SK-N-SH (cell line): ENCODE data around the gene CTSA. TPM values are rescaled to one million over a fixed set of nuclear protein-coding genes. Genes with fewer than 3 reads are reported as not detected.

ENCODE experiments used
- CTCF ChIA-PET: fragments of 300-600, 350-600 bp; formaldehyde crosslinking; extraction: SDS; loops from one replicate; lab custom pipeline; 2021; lab: Yijun Ruan, JAX
- POLR2A ChIA-PET: fragments of 350-600 bp; sonication (Branson Sonifier 250); formaldehyde crosslinking; extraction: SDS; loops from one replicate; lab custom pipeline; 2020; ENCODE audit warnings: antibody characterized with exemption, inconsistent platforms; lab: Yijun Ruan, JAX
- DNase-seq: peaks from one replicate; pipeline ENCODE4 v3.0.0; 2012
- H2AFZ ChIP-seq: fragments of 200-600 bp; sonication (generic); 2 replicates; pipeline ENCODE4 v1.8.1; 2016; ENCODE audit warnings: antibody characterized with exemption, mild to moderate bottlenecking, low read depth
- H3F3A ChIP-seq: fragments of 200-600 bp; sonication (generic); replicated peaks from 2 replicates; pipeline ENCODE3; 2016; ENCODE audit warnings: antibody characterized with exemption, mild to moderate bottlenecking; ENCODE audit not compliant: insufficient read depth
- H3K27ac ChIP-seq, 2 experiments: fragments of 200-500 bp in 1 of 2; fragments of 200-600 bp in 1 of 2; sonication (Bioruptor generic) in 1 of 2; sonication (generic), shearing (Covaris generic) in 1 of 2; 2 replicates each; pipeline versions ENCODE4 v1.5.1 to v1.6.1; 2014 to 2016; ENCODE audit warnings: low read depth in 2 of 2, inconsistent platforms in 1 of 2, low read length in 1 of 2, mild to moderate bottlenecking in 1 of 2, mixed read lengths in 1 of 2
- H3K27me3 ChIP-seq: fragments of 200-600 bp; sonication (generic), shearing (Covaris generic); 2 replicates; pipeline ENCODE4 v1.6.1; 2016; ENCODE audit warnings: mixed run types; ENCODE audit not compliant: insufficient read depth
- H3K36me3 ChIP-seq, 2 experiments: fragments of 200-500 bp in 1 of 2; fragments of 200-600 bp in 1 of 2; sonication (Bioruptor generic) in 1 of 2; sonication (generic) in 1 of 2; replicated peaks in 1 of 2; 2 replicates each; pipeline versions ENCODE3 to v1.5.1; 2014 to 2016; ENCODE audit warnings: low read length in 1 of 2, mild to moderate bottlenecking in 1 of 2; ENCODE audit not compliant: insufficient read depth in 2 of 2, control insufficient read depth in 1 of 2
- H3K4me1 ChIP-seq, 2 experiments: fragments of 200-500 bp in 1 of 2; fragments of 200-600 bp in 1 of 2; sonication (Bioruptor generic) in 1 of 2; sonication (generic), shearing (Covaris generic) in 1 of 2; 2 replicates each; pipeline versions ENCODE4 v1.5.1 to v1.6.1; 2014 to 2016; ENCODE audit warnings: low read depth in 1 of 2, low read length in 1 of 2, mixed run types in 1 of 2; ENCODE audit not compliant: insufficient read depth in 2 of 2, control insufficient read depth in 1 of 2
- H3K4me2 ChIP-seq: fragments of 200-600 bp; sonication (generic), shearing (Covaris generic); 2 replicates; pipeline ENCODE4 v1.6.1; 2017; ENCODE audit warnings: mixed run types
- H3K4me3 ChIP-seq, 2 experiments: fragments of 200-500 bp in 1 of 2; fragments of 200-600 bp in 1 of 2; sonication (Bioruptor generic) in 1 of 2; sonication (generic), shearing (Covaris generic) in 1 of 2; 2 replicates each; pipeline versions ENCODE4 v1.5.1 to v1.8.1; 2014 to 2016; ENCODE audit warnings: low read depth in 2 of 2, inconsistent platforms in 1 of 2, low read length in 1 of 2, mild to moderate bottlenecking in 1 of 2, mixed read lengths in 1 of 2, moderate library complexity in 1 of 2
- H3K79me2 ChIP-seq: fragments of 200-600 bp; sonication (generic); 2 replicates; pipeline ENCODE4 v1.8.1; 2017; ENCODE audit warnings: mild to moderate bottlenecking; ENCODE audit not compliant: insufficient read depth
- H3K9ac ChIP-seq: fragments of 200-600 bp; sonication (generic); 2 replicates; pipeline ENCODE4 v1.6.1; 2017; ENCODE audit warnings: mixed run types
- H3K9me2 ChIP-seq: fragments of 200-600 bp; sonication (generic); 2 replicates; pipeline ENCODE4 v1.6.1; 2017; ENCODE audit warnings: mixed run types
- H3K9me3 ChIP-seq: fragments of 200-600 bp; sonication (generic); 2 replicates; pipeline ENCODE4 v1.6.1; 2017; ENCODE audit warnings: mixed run types, mild to moderate bottlenecking, moderate library complexity
- H4K20me1 ChIP-seq: fragments of 200-600 bp; sonication (generic); 2 replicates; pipeline ENCODE4 v1.6.1; 2017; ENCODE audit warnings: mild to moderate bottlenecking, mixed run types; ENCODE audit not compliant: insufficient read depth
- ELF1 ChIP-seq: IDR thresholded peaks from 2 replicates; pipeline ENCODE4 v1.4.0; 2012
- EP300 ChIP-seq, 2 experiments: IDR thresholded peaks; 2 replicates each; pipeline versions ENCODE4 v1.4.0 to v1.6.1; 2012; ENCODE audit warnings: borderline replicate concordance in 1 of 2, low read depth in 1 of 2, low read length in 1 of 2
- FOSL2 ChIP-seq: IDR thresholded peaks from 2 replicates; pipeline ENCODE4 v1.4.0; 2012; ENCODE audit warnings: low read depth, mild to moderate bottlenecking, moderate library complexity, borderline replicate concordance
- FOXJ3 ChIP-seq: sonication (generic); formaldehyde crosslinking; IDR thresholded peaks from 2 replicates; pipeline ENCODE4 v1.5.1; 2020; ENCODE audit warnings: mild to moderate bottlenecking, missing genetic modification reagents
- GABPA ChIP-seq: IDR thresholded peaks from 2 replicates; pipeline ENCODE4 v1.4.0; 2012; ENCODE audit warnings: low read depth, mild to moderate bottlenecking
- GATA2 ChIP-seq: sonication (generic); formaldehyde crosslinking; IDR thresholded peaks from 2 replicates; pipeline ENCODE4 v1.5.0; 2020; ENCODE audit warnings: mild to moderate bottlenecking, missing genetic modification reagents
- JUND ChIP-seq: IDR thresholded peaks from 2 replicates; pipeline ENCODE4 v1.4.0; 2012
- MXI1 ChIP-seq: IDR thresholded peaks from 2 replicates; pipeline ENCODE4 v1.6.1; 2012; ENCODE audit warnings: mild to moderate bottlenecking, low read depth, low read length, improper control_type of control experiment
- NRF1 ChIP-seq: IDR thresholded peaks from 2 replicates; pipeline ENCODE4 v1.6.1; 2012; ENCODE audit warnings: low read depth, mild to moderate bottlenecking, low read length
- RAD21 ChIP-seq: IDR thresholded peaks from 2 replicates; pipeline ENCODE4 v1.6.1; 2012; ENCODE audit warnings: mild to moderate bottlenecking, low read length
- REST ChIP-seq: IDR thresholded peaks from 2 replicates; pipeline ENCODE4 v1.6.1; 2012; ENCODE audit warnings: mild to moderate bottlenecking, low read depth, low read length, moderate library complexity
- RXRA ChIP-seq: IDR thresholded peaks from 2 replicates; pipeline ENCODE4 v1.4.0; 2012; ENCODE audit warnings: low read depth, mild to moderate bottlenecking, borderline replicate concordance
- SIN3A ChIP-seq: IDR thresholded peaks from 2 replicates; pipeline ENCODE4 v1.6.1; 2012; ENCODE audit warnings: low read depth, mild to moderate bottlenecking, low read length, moderate library complexity, borderline replicate concordance
- SMC3 ChIP-seq: IDR thresholded peaks from 2 replicates; pipeline ENCODE4 v1.6.1; 2012; ENCODE audit warnings: low read depth, low read length, improper control_type of control experiment
- TAF1 ChIP-seq: IDR thresholded peaks from 2 replicates; pipeline ENCODE4 v1.6.1; 2012; ENCODE audit warnings: low read depth, mild to moderate bottlenecking, low read length, moderate library complexity, borderline replicate concordance
- TEAD4 ChIP-seq: IDR thresholded peaks from 2 replicates; pipeline ENCODE4 v1.4.0; 2012; ENCODE audit warnings: mild to moderate bottlenecking, borderline replicate concordance; ENCODE audit not compliant: insufficient read depth
- YY1 ChIP-seq: IDR thresholded peaks from 2 replicates; pipeline ENCODE4 v1.4.0; 2012; ENCODE audit warnings: low read depth, mild to moderate bottlenecking
- WGBS: methylation state at CpG from one replicate; pipeline ENCODE4 v1.1.6; 2017; ENCODE audit warnings: low lambda C conversion rate; 5-methylcytosine and 5-hydroxymethylcytosine counted together
- polyA plus RNA-seq, 3 experiments: library from polyadenylated mRNA; depleted of rRNA; stranded (reverse); fragments of >200 nt; gene quantifications; 2 replicates each; pipeline ENCODE4 v1.2.3, GENCODE V29; 2012
- TF ChIP-seq, protein P1 (sequence below): IDR thresholded peaks from 2 replicates; pipeline ENCODE4 v1.4.0; 2012; ENCODE audit warnings: low read depth, borderline replicate concordance

Gene CTSA
- polyA plus RNA-seq, 1 of the 3 experiments (the other 2 are of a cell fraction), result 338 TPM

- Histone ChIP-seq H3K79me2 (no peaks in the 10 kb centered on the region), H3K9ac (no peak overlapping the region), H2AFZ (no peak overlapping the region), H3K9me2 (no peaks in the 10 kb centered on the region), H3K4me1 (peaks cover 0 to 8% of the 10 kb centered on the region in 2 experiments; a peak in 1 of 4 replicates), H3K27ac (no peak overlapping the region), H4K20me1 (no peaks in the 10 kb centered on the region), H3K4me2 (no peak overlapping the region)
- 81% methylated on average over 21 of the region's 21 CpGs for WGBS
- ChIA-PET POLR2A (interaction anchor here (0.7 to 2.5 kb wide), 2 partner anchors 9 to 14 kb away, joined by 3 to 11 read pairs; partner anchors contain the start of gene PCIF1), CTCF (interaction anchor here (0.9 kb wide), 1 partner anchor 11 kb away, joined by 3 read pairs; no protein-coding TSS in a partner anchor)
- no peak for TF ChIP-seq EP300 (IDR thresholded peaks at IDR 0.05; ENCODE audit: borderline replicate concordance in 1 of 2, low read depth in 1 of 2, low read length in 1 of 2)
- TF ChIP-seq RXRA, result no peak
- no peak for TF ChIP-seq FOSL2
- TF ChIP-seq RAD21, result no peak
- no peak for TF ChIP-seq JUND
- no peak for TF ChIP-seq MXI1
- TF ChIP-seq SIN3A, result no peak
- no peak for TF ChIP-seq NRF1
- TF ChIP-seq REST, result no peak
- TF ChIP-seq YY1, result no peak
- TF ChIP-seq GATA2 (CRISPR knock-in tag), result no peak
- TF ChIP-seq FOXJ3 (CRISPR knock-in tag), result no peak
- TF ChIP-seq TEAD4, result no peak
- TF ChIP-seq, protein P1, sequence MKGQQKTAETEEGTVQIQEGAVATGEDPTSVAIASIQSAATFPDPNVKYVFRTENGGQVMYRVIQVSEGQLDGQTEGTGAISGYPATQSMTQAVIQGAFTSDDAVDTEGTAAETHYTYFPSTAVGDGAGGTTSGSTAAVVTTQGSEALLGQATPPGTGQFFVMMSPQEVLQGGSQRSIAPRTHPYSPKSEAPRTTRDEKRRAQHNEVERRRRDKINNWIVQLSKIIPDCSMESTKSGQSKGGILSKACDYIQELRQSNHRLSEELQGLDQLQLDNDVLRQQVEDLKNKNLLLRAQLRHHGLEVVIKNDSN, result no peak
- TF ChIP-seq GABPA, result no peak
- TF ChIP-seq SMC3, result no peak
- no peak for TF ChIP-seq ELF1
- TF ChIP-seq TAF1, result no peak
- TF ChIP-seq, all 33 proteins: peak for 0
- DNase-seq, result no peak
- no peaks in the 10 kb centered on the region for H3K9me3 ChIP-seq
- H3F3A ChIP-seq, result peaks cover 9% of the 10 kb centered on the region
- no peak overlapping the region for H3K4me3 ChIP-seq
- no peaks in the 10 kb centered on the region for H3K27me3 ChIP-seq
- no peaks in the 10 kb centered on the region for H3K36me3 ChIP-seq
Measured at GRCh38 chr20:45924391-45925261, 33.5 kb downstream of the CTSA start.
